Stimulated activated effector memory CD8-positive, alpha-beta T cell treated with anti-CD3 and anti-CD28 coated beads, Interleukin-12 subunit alpha, Interleukin-12 subunit beta, amount 100 ng/mL, for 72 hours (primary cell): ENCODE measurements around the gene MYOD1.
A peak's percentile ranks its signal among the peaks of the same experiment; 100 is the strongest.

Experiments used
- ATAC-seq: fragments of 150-1000 bp; cut with Tn5 transposase; 2 replicates; pipeline ENCODE4 v1.10.0; 2021
- DNase-seq, 2 donors: peaks; one replicate each; pipeline ENCODE4 v3.0.0; 2021 to 2022; ENCODE audit warnings: low spot score in 2 of 2
- H3K27ac Mint-ChIP-seq: one replicate; pipeline ENCODE4 v1.8.0; 2022; ENCODE audit warnings: mild to moderate bottlenecking, mixed read lengths
- H3K36me3 Mint-ChIP-seq: one replicate; pipeline ENCODE4 v1.8.0; 2022; ENCODE audit warnings: mild to moderate bottlenecking, mixed read lengths
- H3K4me1 Mint-ChIP-seq: one replicate; pipeline ENCODE4 v1.8.0; 2022; ENCODE audit warnings: mixed read lengths
- H3K4me3 Mint-ChIP-seq: one replicate; pipeline ENCODE4 v1.8.0; 2022; ENCODE audit warnings: mild to moderate bottlenecking, mixed read lengths
- H3K9me3 Mint-ChIP-seq: one replicate; pipeline ENCODE4 v1.8.0; 2022; ENCODE audit warnings: mixed read lengths

Gene MYOD1

DNA sequence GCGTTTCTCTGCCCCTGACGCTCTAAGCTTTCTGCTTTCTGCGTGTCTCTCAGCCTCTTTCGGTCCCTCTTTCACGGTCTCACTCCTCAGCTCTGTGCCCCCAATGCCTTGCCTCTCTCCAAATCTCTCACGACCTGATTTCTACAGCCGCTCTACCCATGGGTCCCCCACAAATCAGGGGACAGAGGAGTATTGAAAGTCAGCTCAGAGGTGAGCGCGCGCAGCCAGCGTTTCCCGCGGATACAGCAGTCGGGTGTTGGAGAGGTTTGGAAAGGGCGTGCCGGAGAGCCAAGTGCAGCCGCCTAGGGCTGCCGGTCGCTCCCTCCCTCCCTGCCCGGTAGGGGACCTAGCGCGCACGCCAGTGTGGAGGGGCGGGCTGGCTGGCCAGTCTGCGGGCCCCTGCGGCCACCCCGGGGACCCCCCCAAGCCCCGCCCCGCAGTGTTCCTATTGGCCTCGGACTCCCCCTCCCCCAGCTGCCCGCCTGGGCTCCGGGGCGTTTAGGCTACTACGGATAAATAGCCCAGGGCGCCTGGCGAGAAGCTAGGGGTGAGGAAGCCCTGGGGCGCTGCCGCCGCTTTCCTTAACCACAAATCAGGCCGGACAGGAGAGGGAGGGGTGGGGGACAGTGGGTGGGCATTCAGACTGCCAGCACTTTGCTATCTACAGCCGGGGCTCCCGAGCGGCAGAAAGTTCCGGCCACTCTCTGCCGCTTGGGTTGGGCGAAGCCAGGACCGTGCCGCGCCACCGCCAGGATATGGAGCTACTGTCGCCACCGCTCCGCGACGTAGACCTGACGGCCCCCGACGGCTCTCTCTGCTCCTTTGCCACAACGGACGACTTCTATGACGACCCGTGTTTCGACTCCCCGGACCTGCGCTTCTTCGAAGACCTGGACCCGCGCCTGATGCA is at the start of gene MYOD1:
MYOD1 (plus strand) TSS at position 544 of the 910 bp plus-strand sequence; CDS start at position 756, 212 bp downstream.
- peaks cover 7% of the 10 kb centered on the region for H3K4me1 Mint-ChIP-seq
- H3K9me3 Mint-ChIP-seq, result no peaks in the 10 kb centered on the region
- no peak for DNase-seq
- H3K36me3 Mint-ChIP-seq, result no peaks in the 10 kb centered on the region
- ATAC-seq, result no peak
- H3K27ac Mint-ChIP-seq, result no peak within 1 kb of the TSS
- no peak within 1 kb of the TSS for H3K4me3 Mint-ChIP-seq

DNA sequence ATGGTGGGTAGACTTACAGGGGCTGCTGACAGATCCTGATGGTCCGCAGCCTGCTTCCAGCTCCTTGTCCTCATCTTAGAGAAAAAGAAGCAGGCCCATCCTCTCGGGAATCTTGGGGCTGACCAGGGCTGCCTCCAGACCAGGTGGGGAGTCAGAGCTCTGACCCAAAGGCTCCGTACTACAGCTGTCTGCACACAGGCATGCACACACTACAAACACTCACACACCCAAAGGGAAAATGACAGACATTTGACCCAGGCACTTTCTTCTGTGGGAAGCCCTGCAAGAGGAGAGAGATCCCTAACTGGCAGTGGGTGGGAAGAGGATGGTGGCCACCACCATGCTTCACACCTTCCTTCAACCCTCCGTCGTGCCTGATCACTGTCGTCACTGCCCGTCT is 46.9 kb upstream of the MYOD1 start:
- H3K9me3 Mint-ChIP-seq, result peaks cover 13% of the 10 kb centered on the region

DNA sequence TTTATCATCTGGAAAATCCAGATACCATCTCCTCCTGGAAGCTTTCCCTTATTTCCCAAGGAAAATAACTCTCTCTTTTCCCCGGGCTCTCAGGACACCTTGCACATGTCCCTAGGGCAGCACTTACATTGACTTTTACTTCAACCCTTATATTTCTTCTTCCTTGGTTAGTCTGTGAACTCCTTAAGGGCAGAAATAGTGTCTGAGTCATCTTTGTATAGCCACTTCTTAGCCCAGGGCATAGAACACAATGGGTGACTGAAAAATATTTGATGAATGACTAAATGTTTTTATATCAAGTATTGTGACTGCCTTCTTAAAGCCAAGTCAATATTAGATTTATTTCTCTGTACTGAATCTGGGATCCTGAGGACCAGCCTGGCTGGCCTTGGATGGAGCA is 45.4 kb upstream of the MYOD1 start:
- Mint-ChIP-seq H3K27ac (no peak overlapping the region), H3K4me3 (no peak overlapping the region), H3K9me3 (peaks cover 13% of the 10 kb centered on the region), H3K4me1 (no peaks in the 10 kb centered on the region), H3K36me3 (no peaks in the 10 kb centered on the region)
- ATAC-seq (no peak), DNase-seq (no peak)

More for the DNA sequence above, 46.9 kb upstream of the MYOD1 start:
- DNase-seq, result no peak
- Mint-ChIP-seq H3K36me3 (no peaks in the 10 kb centered on the region), H3K27ac (no peak overlapping the region), H3K4me1 (no peaks in the 10 kb centered on the region), H3K4me3 (no peak overlapping the region)
- ATAC-seq, result peak; percentile 39

DNA sequence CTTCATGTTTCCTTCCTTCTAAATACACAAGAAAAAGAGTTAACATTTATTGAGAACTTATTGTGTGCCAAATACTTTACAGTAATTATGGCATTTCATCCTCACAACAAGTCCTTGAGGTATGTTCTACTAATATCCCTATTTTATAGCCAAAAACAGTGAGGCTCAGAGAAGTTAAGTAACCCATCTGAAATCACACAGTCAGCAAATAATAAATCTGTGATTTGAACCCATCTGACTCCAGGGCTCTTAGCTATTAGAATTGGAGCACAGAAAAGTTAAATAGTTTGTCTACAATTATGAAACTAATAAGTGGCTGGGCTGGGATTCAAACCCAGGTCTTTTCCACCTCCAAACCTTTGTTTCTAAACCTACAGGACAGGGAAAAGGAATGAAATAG is 36.5 kb upstream of the MYOD1 start:
- Mint-ChIP-seq H3K36me3 (no peaks in the 10 kb centered on the region), H3K4me3 (no peak overlapping the region), H3K4me1 (no peaks in the 10 kb centered on the region), H3K9me3 (no peaks in the 10 kb centered on the region), H3K27ac (no peak overlapping the region)
- ATAC-seq (no peak), DNase-seq (no peak)

DNA sequence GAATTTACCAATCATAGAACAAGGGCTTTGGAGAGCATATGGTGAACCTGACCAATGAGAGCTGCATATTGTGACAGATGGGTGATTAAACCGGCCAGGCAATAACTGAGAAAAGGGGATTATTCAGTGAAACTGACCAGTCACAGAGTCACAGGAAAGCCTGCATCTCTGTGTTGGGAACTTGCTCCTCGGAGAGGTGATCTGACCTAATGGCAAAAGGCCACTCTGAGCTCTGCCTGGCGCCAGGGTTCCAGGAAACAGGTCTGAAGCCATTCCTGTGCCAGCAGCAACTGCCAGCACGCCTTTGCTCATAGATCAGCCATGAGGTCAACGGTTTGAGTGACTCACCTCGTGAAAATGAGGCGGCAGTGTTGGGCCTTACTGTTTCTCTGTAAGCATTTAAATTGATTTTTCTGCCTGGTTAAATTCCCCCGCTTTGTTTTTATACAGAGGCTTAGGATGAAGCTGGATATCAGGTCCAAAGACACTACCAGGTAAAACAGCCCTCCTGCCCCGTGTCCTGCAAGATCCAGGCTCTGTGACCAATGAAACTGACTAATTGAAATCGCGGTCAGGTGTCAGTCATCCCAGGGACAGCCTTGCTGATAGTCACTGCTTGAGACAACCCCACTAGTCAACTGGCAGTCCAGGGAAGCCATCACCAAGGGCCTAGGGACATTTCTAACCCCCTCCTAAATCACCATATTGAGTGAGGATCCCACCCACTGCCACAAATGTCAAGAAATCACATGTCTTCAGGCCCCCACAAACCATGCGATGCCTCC is 35.8 kb upstream of the MYOD1 start:
- no peak overlapping the region for H3K4me3 Mint-ChIP-seq
- no peak for ATAC-seq
- no peak for DNase-seq
- no peaks in the 10 kb centered on the region for H3K9me3 Mint-ChIP-seq
- H3K4me1 Mint-ChIP-seq, result no peaks in the 10 kb centered on the region
- H3K36me3 Mint-ChIP-seq, result no peaks in the 10 kb centered on the region
- no peak overlapping the region for H3K27ac Mint-ChIP-seq

DNA sequence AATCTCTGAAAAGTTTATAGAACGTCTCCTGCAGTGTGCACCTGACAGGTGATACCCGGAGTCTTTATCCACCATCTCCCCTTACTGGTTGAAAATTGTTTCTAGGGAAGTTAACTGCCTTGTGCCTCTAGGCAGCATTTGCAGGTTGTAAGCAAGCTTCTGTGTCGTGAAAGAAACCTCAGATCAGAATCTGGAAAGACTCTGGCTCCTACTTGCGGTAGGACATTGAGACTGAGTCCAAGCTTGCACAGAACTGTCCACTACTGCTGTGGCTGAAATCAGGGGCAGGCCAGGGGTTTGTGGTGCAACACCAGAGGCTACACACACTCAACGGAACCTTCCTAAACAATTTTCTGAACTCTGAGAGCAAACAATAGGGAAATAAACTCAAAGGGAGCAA is 34.8 kb upstream of the MYOD1 start:
- DNase-seq (no peak), ATAC-seq (no peak)
- no peaks in the 10 kb centered on the region for H3K9me3 Mint-ChIP-seq
- no peaks in the 10 kb centered on the region for H3K36me3 Mint-ChIP-seq
- H3K4me3 Mint-ChIP-seq, result no peak overlapping the region
- no peak overlapping the region for H3K27ac Mint-ChIP-seq
- no peaks in the 10 kb centered on the region for H3K4me1 Mint-ChIP-seq

DNA sequence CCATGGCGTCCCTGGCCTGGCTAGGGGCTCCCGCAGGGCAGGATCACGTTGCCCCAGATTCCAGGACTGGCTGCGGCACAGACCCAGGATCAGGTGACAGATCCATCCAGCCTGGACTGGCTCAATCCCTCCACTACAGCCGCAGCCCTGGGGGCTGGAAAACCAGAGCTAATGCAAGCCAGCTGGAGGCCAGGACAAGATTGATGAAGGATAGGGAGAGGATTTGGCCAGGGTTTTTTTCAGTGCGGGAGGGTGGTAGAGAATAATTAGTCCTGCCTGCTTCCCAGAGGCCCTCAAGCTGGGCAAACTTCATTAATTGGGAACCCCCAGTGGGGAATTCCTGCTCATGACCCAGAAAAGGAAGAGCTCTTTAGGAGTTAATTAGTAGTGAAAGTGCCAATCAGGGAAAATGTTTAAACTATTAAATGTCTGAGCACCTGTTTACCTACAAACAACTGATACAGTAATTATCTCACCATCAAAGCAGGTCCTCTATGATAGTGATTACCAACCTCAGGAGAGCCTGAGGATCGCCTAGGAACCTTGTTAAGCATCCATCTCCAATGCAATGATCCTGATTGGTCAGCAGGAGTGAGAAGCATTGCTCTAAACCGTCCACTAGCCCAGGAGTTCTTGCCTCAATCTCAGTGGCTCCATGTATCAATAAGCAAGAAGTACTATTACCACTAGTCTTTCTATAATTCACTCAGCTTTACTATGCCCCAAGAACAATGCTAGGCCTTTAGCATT is 33.0 kb upstream of the MYOD1 start:
- H3K4me1 Mint-ChIP-seq, result no peaks in the 10 kb centered on the region
- H3K27ac Mint-ChIP-seq, result no peak overlapping the region
- H3K9me3 Mint-ChIP-seq, result no peaks in the 10 kb centered on the region
- no peak for ATAC-seq
- DNase-seq, result no peak
- no peaks in the 10 kb centered on the region for H3K36me3 Mint-ChIP-seq
- H3K4me3 Mint-ChIP-seq, result no peak overlapping the region

DNA sequence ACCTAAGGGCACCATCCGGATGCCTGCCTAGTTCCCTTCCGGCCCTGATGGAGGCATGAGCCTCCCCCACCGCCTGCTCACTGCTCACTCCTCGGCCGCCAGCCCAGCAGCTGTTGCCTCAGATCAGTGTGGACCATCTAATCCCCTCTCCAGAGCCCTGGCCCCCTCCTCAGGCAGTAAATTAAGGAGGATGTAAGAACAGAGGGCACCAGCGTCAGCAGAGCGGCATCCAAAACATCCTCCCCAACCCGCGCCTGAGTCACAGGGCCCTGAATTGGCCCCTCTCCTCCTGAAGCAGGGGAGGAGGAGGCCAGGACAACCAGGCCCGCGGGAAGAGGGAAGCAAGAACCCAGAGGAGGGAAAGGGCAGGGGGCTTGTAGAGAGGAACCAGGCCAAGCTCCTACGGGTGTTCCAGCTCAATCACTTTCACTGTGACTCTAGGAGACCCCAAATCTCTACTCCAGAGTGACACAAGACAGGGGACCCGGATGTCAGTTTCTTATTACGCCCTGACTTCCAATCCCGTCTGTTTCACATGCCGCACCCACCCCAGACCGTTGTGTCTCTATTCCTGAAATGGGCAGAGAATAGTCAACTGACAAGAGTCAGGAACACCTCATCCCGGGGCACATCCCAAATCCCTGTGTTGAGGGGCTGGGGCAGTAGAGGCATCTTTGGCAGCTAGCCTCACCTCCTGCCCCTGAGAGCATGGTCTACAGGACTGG is 31.3 kb upstream of the MYOD1 start:
- Mint-ChIP-seq H3K4me3 (no peak overlapping the region), H3K36me3 (no peaks in the 10 kb centered on the region), H3K9me3 (no peaks in the 10 kb centered on the region), H3K4me1 (no peaks in the 10 kb centered on the region), H3K27ac (no peak overlapping the region)
- peak in 1 of 2 donors; percentile 20 for DNase-seq
- no peak for ATAC-seq

DNA sequence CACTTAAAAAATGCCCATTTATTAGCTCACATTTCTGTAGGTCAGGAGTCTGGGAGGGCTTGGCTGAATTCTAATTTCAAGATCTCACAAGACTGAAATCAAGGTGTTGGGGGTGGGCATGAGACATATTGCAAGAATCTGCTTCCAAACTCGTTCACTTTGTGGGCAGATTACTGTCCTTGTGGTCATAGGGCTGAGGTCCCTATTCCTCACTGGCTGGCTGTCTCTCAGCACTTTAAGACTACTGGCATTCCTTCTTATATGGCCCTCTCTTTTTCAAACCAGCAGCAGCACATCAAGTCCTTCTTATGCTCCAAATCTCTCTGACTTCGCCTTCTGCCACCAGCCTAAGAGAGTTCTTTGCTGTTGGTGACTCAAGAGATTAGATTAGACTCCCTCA is 27.8 kb upstream of the MYOD1 start:
- DNase-seq (no peak), ATAC-seq (no peak)
- Mint-ChIP-seq H3K9me3 (no peaks in the 10 kb centered on the region), H3K4me3 (no peak overlapping the region), H3K36me3 (no peaks in the 10 kb centered on the region), H3K27ac (no peak overlapping the region), H3K4me1 (no peaks in the 10 kb centered on the region)

DNA sequence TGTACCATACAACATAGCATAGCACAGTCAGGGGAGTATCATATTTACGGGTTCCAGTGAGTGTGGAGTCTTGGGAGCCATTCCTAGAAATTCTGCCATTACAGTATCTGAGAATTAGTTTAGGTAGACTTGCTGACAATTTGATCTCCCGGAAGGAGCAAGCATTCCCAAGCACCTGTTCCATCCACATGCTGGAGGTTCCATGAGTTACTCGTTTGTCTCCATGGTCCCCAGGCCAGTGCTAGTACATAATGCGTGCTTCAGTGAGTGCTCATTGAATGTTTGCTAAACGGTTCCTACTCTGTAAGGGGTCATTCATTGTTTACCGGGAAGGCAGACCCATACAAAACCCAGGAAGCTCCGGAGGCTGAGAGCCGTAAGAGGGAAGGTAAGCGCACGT is 27.4 kb upstream of the MYOD1 start:
- H3K36me3 Mint-ChIP-seq, result no peaks in the 10 kb centered on the region
- H3K4me1 Mint-ChIP-seq, result no peaks in the 10 kb centered on the region
- ATAC-seq, result no peak
- DNase-seq, result no peak
- H3K27ac Mint-ChIP-seq, result no peak overlapping the region
- no peaks in the 10 kb centered on the region for H3K9me3 Mint-ChIP-seq
- no peak overlapping the region for H3K4me3 Mint-ChIP-seq

DNA sequence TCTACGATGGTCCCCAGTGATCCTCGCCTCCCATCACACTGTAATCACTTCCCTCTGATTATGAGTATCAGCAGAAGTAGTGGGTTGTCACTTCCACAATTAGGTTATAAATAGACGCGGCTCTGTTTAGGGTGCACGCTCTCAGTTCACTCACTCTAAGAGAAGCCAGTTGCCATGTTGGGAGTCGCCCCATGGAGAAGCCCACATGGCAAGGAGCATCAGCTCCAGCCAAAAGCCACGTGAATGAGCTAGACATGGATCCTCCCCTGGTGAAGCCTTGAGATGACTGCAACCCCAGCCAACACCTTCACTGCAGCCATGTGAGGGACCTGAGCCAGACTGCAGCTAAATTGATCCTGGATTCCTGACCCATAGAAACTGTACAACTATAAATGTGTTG is 26.4 kb upstream of the MYOD1 start:
- Mint-ChIP-seq H3K27ac (no peak overlapping the region), H3K4me3 (no peak overlapping the region), H3K4me1 (no peaks in the 10 kb centered on the region), H3K9me3 (no peaks in the 10 kb centered on the region), H3K36me3 (no peaks in the 10 kb centered on the region)
- DNase-seq (no peak), ATAC-seq (no peak)

DNA sequence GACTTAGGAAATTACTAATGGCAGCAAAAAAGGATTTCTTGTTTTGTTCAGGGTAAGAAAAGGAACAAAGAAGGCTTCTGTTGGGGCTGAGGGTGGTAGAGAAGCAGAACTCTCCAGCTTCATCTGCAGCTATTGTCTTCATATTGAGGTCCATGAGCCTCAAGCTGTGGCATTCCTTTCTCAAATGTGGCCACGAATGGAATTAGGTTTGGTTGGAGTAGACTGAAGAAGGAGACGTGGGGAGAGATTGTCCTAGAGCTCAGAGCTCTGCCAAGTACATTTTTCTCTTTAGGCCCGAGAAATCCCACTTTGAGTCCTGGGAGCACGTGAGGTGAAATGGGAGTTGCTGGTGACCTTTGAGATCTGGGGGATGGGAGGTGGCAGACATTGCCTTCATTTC is 25.8 kb upstream of the MYOD1 start:
- H3K4me3 Mint-ChIP-seq, result no peak overlapping the region
- H3K36me3 Mint-ChIP-seq, result no peaks in the 10 kb centered on the region
- no peaks in the 10 kb centered on the region for H3K4me1 Mint-ChIP-seq
- no peak for DNase-seq
- H3K27ac Mint-ChIP-seq, result no peak overlapping the region
- no peak for ATAC-seq
- no peaks in the 10 kb centered on the region for H3K9me3 Mint-ChIP-seq

DNA sequence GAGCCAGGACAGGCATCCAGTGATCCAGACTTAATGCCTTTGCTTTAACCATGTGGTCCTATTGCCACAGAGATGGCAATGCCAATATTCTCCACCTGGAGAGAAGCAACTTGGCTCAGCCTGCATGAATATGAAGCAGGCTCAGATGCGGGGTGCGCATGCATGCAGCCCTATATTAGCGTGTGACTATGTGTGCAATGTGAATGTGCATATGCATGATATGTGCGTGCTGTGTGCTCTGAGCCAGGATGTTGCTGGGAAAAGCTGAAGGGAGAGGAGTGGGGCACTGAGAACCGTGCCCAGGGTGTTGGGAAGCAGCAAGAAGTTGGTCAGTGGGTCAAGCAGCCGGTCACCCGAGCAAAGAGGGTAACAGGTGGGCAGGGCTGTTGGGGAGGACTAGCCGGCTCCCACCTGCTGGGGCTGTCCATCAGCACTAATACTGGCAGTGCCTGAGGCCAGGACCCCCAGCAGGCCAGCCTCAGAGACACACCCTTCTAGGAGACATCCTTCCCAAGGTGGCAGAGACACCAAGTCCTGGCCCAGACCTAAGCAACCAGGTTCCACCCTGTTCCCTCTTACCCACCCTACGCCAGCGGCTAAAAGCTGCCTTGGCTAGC is 24.8 kb upstream of the MYOD1 start:
- Mint-ChIP-seq H3K4me3 (no peak overlapping the region), H3K27ac (no peak overlapping the region), H3K9me3 (no peaks in the 10 kb centered on the region), H3K4me1 (no peaks in the 10 kb centered on the region), H3K36me3 (no peaks in the 10 kb centered on the region)
- DNase-seq, result no peak
- ATAC-seq, result no peak
